Endothelial cell of umbilical vein (primary cell): Measurements from ENCODE around the gene GATA6. TPM values are rescaled to one million over a fixed set of nuclear protein-coding genes. Genes with fewer than 3 reads are reported as not detected.

Experiments
- BruUV-seq: library from RNA; stranded (reverse); fragments of 400-500 nt; replicated peaks from 2 replicates; lab custom pipeline; 2021; lab: Mats Ljungman, UMichigan
- CTCF ChIA-PET: fragments of 300-600, 350-600 bp; sonication (Branson Sonifier 250); formaldehyde crosslinking; loops from one replicate; lab custom pipeline; 2021; ENCODE audit warnings: antibody characterized with exemption, inconsistent platforms; lab: Charles Lee
- POLR2A ChIA-PET: fragments of 300-600, 350-600 bp; sonication (Branson Sonifier 250); formaldehyde crosslinking; loops from one replicate; lab custom pipeline; 2021; ENCODE audit warnings: antibody characterized with exemption, inconsistent platforms; lab: Charles Lee
- DNase-seq: peaks from one replicate; pipeline ENCODE4 v3.0.0-alpha.2; 2011; ENCODE audit warnings: low read depth, low spot score
- FAIRE-seq: peaks from 2 replicates; lab custom pipeline; 2011; peaks lifted over from hg19 to GRCh38; lab: Jason Lieb, UNC
- H2AFZ ChIP-seq: 2 replicates; pipeline ENCODE4 v1.6.0; 2012; ENCODE audit warnings: low read depth, low read length, control low read depth, inconsistent platforms
- H3K27ac ChIP-seq: 2 replicates; pipeline ENCODE4 v1.5.1; 2011; ENCODE audit warnings: low read depth, mild to moderate bottlenecking, control low read depth, low read length, moderate library complexity; ENCODE audit not compliant: insufficient read depth
- H3K27me3 ChIP-seq, 2 experiments: 2 replicates each; pipeline versions ENCODE4 v1.6.0 to v1.6.1; 2011; ENCODE audit warnings: low read length in 2 of 2, mixed read lengths in 1 of 2; ENCODE audit not compliant: control insufficient read depth in 2 of 2, insufficient read depth in 2 of 2
- H3K36me3 ChIP-seq, 2 experiments: 2 replicates in 1 of 2; 3 replicates in 1 of 2; pipeline ENCODE4 v1.5.1; 2011; ENCODE audit warnings: low read length in 2 of 2, mild to moderate bottlenecking in 1 of 2, moderate library complexity in 1 of 2; ENCODE audit not compliant: control insufficient read depth in 2 of 2, insufficient read depth in 2 of 2; ENCODE audit errors: extremely low read depth in 1 of 2
- H3K4me1 ChIP-seq: 3 replicates; pipeline ENCODE4 v1.5.1; 2011; ENCODE audit warnings: mild to moderate bottlenecking, low read length; ENCODE audit not compliant: control insufficient read depth, insufficient read depth; ENCODE audit errors: extremely low read depth
- H3K4me2 ChIP-seq: 2 replicates; pipeline ENCODE4 v1.6.1; 2011; ENCODE audit warnings: low read length, control low read depth, mixed read lengths; ENCODE audit not compliant: insufficient read depth
- H3K4me3 ChIP-seq, 3 experiments: fragments of 200-600 bp in 1 of 3; sonication (generic), shearing (Covaris generic) in 1 of 3; replicated peaks in 1 of 3; 2 replicates each; pipeline ENCODE4 v1.5.1; 2011 to 2016; ENCODE audit warnings: control low read depth in 3 of 3, low read length in 3 of 3, mild to moderate bottlenecking in 2 of 3, inconsistent platforms in 1 of 3, low read depth in 1 of 3, moderate library complexity in 1 of 3; ENCODE audit not compliant: insufficient read depth in 1 of 3
- H3K79me2 ChIP-seq: 2 replicates; pipeline ENCODE4 v1.6.0; 2012; ENCODE audit warnings: low read length, inconsistent platforms; ENCODE audit not compliant: control insufficient read depth, insufficient read depth
- H3K9ac ChIP-seq: replicated peaks from 2 replicates; pipeline ENCODE3; 2011; ENCODE audit warnings: low read length, control low read depth; ENCODE audit not compliant: insufficient read depth; ENCODE audit errors: extremely low read depth
- H3K9me1 ChIP-seq: replicated peaks from 3 replicates; pipeline ENCODE4 v1.6.0; 2011; ENCODE audit warnings: mild to moderate bottlenecking, low read length; ENCODE audit not compliant: control insufficient read depth, insufficient read depth; ENCODE audit errors: extremely low read depth
- H3K9me3 ChIP-seq: replicated peaks from 2 replicates; pipeline ENCODE4 v1.5.1; 2012; ENCODE audit warnings: low read length, inconsistent platforms; ENCODE audit not compliant: control insufficient read depth, insufficient read depth
- H4K20me1 ChIP-seq: replicated peaks from 2 replicates; pipeline ENCODE3; 2011; ENCODE audit warnings: mild to moderate bottlenecking, low read length; ENCODE audit not compliant: control insufficient read depth, insufficient read depth; ENCODE audit errors: extremely low read depth
- EZH2 ChIP-seq: IDR thresholded peaks from 2 replicates; pipeline ENCODE4 v1.6.1; 2012; ENCODE audit warnings: borderline replicate concordance, low read depth, mild to moderate bottlenecking, moderate library complexity, low read length, inconsistent platforms; ENCODE audit not compliant: severe bottlenecking
- GATA2 ChIP-seq: IDR thresholded peaks from 2 replicates; pipeline ENCODE4 v1.7.0; 2011; ENCODE audit warnings: low read depth, mild to moderate bottlenecking, moderate library complexity, mixed read lengths, low read length; ENCODE audit not compliant: insufficient read length, insufficient read depth
- JUN ChIP-seq: IDR thresholded peaks from 2 replicates; pipeline ENCODE4 v1.6.1; 2011; ENCODE audit warnings: borderline replicate concordance, low read depth; ENCODE audit not compliant: insufficient read length, insufficient read depth
- MYC ChIP-seq: IDR thresholded peaks from one replicate; pipeline ENCODE4 v1.6.1; 2011; ENCODE audit warnings: mild to moderate bottlenecking, low read depth, low read length
- dilution Hi-C: fragments of 300-500 bp; cut with MboI; formaldehyde crosslinking; loops from one replicate; pipeline ENCODE4 v1.15.0; 2019; ENCODE audit warnings: low sequenced_read_pairs; ENCODE audit not compliant: extremely low pct_ligation_motif_present
- intact Hi-C: fragments of 100-400 bp; cut with micrococcal nuclease; formaldehyde crosslinking; loops from one replicate; pipeline ENCODE4 v1.10.0; 2022
- polyA plus RNA-seq, 4 experiments: library from polyadenylated mRNA; depleted of rRNA in 3 of 4; stranded (reverse) in 3 of 4; unstranded in 1 of 4; fragments of >200 nt; gene quantifications; 2 replicates each; pipeline versions ENCODE4 v1.2.1 to v1.2.3, GENCODE V29; 2011 to 2012; ENCODE audit warnings: missing spikeins in 1 of 4
- total RNA-seq: library from RNA; stranded (reverse); gene quantifications from 2 replicates; pipeline ENCODE4 v1.2.3, GENCODE V29; 2021
- TF ChIP-seq, protein P1 (sequence below): IDR thresholded peaks from 2 replicates; pipeline ENCODE4 v1.6.1; 2011; ENCODE audit not compliant: insufficient read depth, insufficient read length

The GATA6 gene
- total and polyA plus RNA-seq, 2 donors (not counting 3 experiments of a cell fraction or from before 2014, with no cell fraction given), result 4.1 to 14.6 TPM

DNA sequence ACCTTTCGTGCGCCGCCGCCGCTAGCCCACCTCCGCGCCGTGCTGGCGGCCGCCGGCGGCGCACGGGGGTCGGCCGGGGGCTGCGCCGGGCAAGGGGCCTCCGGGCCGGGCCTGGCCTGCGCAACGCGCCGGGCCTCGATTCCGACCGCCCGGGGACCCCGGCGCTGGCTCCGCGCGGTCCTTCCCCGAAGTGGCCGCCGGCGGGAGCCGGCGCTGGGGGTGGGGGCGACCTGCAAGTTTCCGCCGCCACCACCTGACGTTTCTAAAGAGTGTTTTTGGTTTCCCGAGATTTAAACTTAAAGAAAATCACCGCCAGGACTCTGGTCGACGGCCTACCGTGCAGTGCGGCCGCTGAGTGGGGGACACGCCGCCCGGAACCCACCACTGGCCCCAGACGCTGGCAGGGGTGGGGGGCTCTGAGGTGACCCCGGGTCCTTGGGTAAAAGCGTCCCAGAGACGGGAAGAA lies 3.8 kb upstream of the GATA6 start:
- Histone ChIP-seq H2AFZ (peak overlapping the region; percentile 15), H3K9me3 (no peaks in the 10 kb centered on the region), H3K36me3 (no peaks in the 10 kb centered on the region), H3K9me1 (no peaks in the 10 kb centered on the region), H3K27ac (no peak overlapping the region), H3K79me2 (peaks cover 12% of the 10 kb centered on the region), H3K4me1 (peaks cover 25% of the 10 kb centered on the region), H3K27me3 (peaks cover 43 to 65% of the 10 kb centered on the region in 2 experiments), H3K9ac (no peak overlapping the region), H4K20me1 (no peaks in the 10 kb centered on the region), H3K4me2 (peak overlapping the region; percentile 86), H3K4me3 (peak overlapping the region in 2 of 3 experiments; percentile 20 to 84)
- ChIA-PET CTCF (no interaction called here), POLR2A (no interaction called here)
- FAIRE-seq (no peak), DNase-seq (no peak)
- no TSS peak for BruUV-seq
- no peak for TF ChIP-seq MYC
- TF ChIP-seq EZH2, result peak; percentile 84
- TF ChIP-seq, protein P1, sequence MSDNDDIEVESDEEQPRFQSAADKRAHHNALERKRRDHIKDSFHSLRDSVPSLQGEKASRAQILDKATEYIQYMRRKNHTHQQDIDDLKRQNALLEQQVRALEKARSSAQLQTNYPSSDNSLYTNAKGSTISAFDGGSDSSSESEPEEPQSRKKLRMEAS, result no peak
- dilution Hi-C loops, result no loop called here
- intact Hi-C loops, result loop anchor here (2.0 kb wide), 2 partner anchors 169 to 269 kb away; no protein-coding TSS in a partner anchor

DNA sequence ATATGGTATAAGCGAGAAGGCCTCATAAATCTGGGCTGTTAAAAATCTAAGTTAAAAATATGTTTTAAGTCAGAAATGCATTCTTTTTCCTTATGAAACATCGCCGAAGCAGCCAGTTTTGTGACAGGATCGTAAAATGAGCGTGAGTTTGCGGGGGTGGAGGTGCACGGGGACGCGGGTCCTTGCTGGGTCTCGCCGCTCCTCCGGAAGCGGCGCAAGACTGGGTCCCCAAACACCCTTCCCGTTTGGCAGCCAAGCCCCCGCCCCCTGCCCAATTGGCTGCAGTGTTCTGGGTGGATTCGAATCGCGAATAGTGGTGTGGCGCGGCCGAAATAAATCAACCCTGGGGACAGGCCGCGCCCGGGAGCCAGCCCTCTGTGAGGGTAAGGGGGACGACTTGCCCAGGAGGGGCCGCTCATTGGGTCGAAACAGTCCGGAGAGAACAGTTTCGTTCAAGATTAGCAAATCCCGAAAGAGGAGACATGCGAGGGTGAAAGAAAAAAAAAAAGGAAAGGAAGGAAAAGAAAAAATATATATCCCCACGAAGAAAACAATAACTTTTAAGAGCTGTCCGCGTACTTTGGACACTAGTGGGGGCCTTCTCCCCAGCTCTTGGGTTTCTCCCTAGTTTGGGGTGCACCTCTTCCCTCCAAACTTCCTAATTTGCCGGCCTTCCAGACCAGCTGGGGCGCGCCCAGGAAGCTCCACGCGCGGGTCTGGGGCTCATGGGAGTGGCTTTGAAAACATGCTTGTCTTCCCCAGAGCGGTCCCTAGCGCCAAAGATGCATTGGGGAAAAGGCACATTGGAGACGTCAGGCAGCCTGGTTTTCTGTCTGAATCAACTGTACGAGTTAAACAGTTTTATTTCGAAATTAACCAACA lies 3.1 kb upstream of the GATA6 start:
- peak; percentile 48 for FAIRE-seq

More for the DNA sequence above, 3.1 kb upstream of the GATA6 start:
- DNase-seq, result peak; percentile 20
- intact Hi-C loops, result loop anchor here (2.0 kb wide), 2 partner anchors 170 to 270 kb away; no protein-coding TSS in a partner anchor
- no peak overlapping the region for H3K9ac ChIP-seq
- no peaks in the 10 kb centered on the region for H3K9me1 ChIP-seq
- POLR2A ChIA-PET, result no interaction called here
- H3K79me2 ChIP-seq, result peaks cover 19% of the 10 kb centered on the region
- TF ChIP-seq JUN (no peak), GATA2 (no peak), EZH2 (no peak)
- TF ChIP-seq, protein P1, result no peak
- peaks cover 25% of the 10 kb centered on the region for H3K4me1 ChIP-seq
- no peaks in the 10 kb centered on the region for H3K9me3 ChIP-seq
- dilution Hi-C loops, result no loop called here
- H3K4me3 ChIP-seq, result peak overlapping the region; percentile 18 to 84 (median 20)
- peak overlapping the region; percentile 23 for H2AFZ ChIP-seq
- no peaks in the 10 kb centered on the region for H4K20me1 ChIP-seq
- H3K4me2 ChIP-seq, result peak overlapping the region; percentile 86
- BruUV-seq, result no TSS peak
- H3K27me3 ChIP-seq, result peaks cover 41 to 61% of the 10 kb centered on the region in 2 experiments
- CTCF ChIA-PET, result interaction anchor here (1.0 to 10.0 kb wide), 2 partner anchors 168 to 394 kb away, joined by 3 to 144 read pairs; no protein-coding TSS in a partner anchor
- no peaks in the 10 kb centered on the region for H3K36me3 ChIP-seq
- no peak overlapping the region for H3K27ac ChIP-seq
